WTC11 (cell line): Measurements from ENCODE around the gene CACHD1. TPM values are rescaled to one million over a fixed set of nuclear protein-coding genes. Genes with fewer than 3 reads are reported as not detected.

ENCODE experiments used
- ATAC-seq: fragments of 200-7000 bp; cut with Tn5 transposase; 2 replicates; pipeline ENCODE4 v1.10.0; 2021; ENCODE audit warnings: mild to moderate bottlenecking, moderate library complexity
- CTCF ChIA-PET: fragments of 300-600 bp; sonication (Branson Sonifier 250); formaldehyde crosslinking; loops from one replicate; lab custom pipeline; 2021; ENCODE audit warnings: antibody characterized with exemption; lab: Charles Lee
- POLR2A ChIA-PET: fragments of 350-600 bp; sonication (Branson Sonifier 250); formaldehyde crosslinking; loops from one replicate; lab custom pipeline; 2021; ENCODE audit warnings: antibody characterized with exemption; lab: Charles Lee
- DNase-seq: peaks from one replicate; pipeline ENCODE4 v3.0.0; 2021; ENCODE audit warnings: low spot score
- H3K27ac Mint-ChIP-seq: 2 replicates; pipeline ENCODE4 v1.8.0; 2021; ENCODE audit warnings: mixed read lengths
- H3K27me3 Mint-ChIP-seq: 2 replicates; pipeline ENCODE4 v1.8.0; 2021; ENCODE audit warnings: low read depth, mild to moderate bottlenecking, moderate library complexity, mixed read lengths
- H3K36me3 Mint-ChIP-seq: 2 replicates; pipeline ENCODE4 v1.8.0; 2021; ENCODE audit warnings: mixed read lengths
- H3K4me1 Mint-ChIP-seq: 2 replicates; pipeline ENCODE4 v1.8.0; 2022; ENCODE audit warnings: mixed read lengths
- H3K4me3 Mint-ChIP-seq: 2 replicates; pipeline ENCODE4 v1.8.0; 2021; ENCODE audit warnings: mild to moderate bottlenecking, moderate library complexity, mixed read lengths
- H3K9me3 Mint-ChIP-seq: 2 replicates; pipeline ENCODE4 v1.8.0; 2021; ENCODE audit warnings: mixed read lengths
- AR ChIP-seq: fragments of 250-450 bp; sonication (Bioruptor Pico); IDR thresholded peaks from 2 replicates; pipeline ENCODE4 v1.9.0; 2021; ENCODE audit warnings: mild to moderate bottlenecking
- ARID4B ChIP-seq: sonication (generic); formaldehyde crosslinking; IDR thresholded peaks from 2 replicates; pipeline ENCODE4 v1.8.0; 2023; ENCODE audit warnings: missing genetic modification reagents, mild to moderate bottlenecking, borderline replicate concordance
- ATF6 ChIP-seq: sonication (generic); formaldehyde crosslinking; IDR thresholded peaks from 2 replicates; pipeline ENCODE4 v1.8.1; 2023; ENCODE audit warnings: mild to moderate bottlenecking, missing genetic modification reagents
- CBFB ChIP-seq: sonication (generic); formaldehyde crosslinking; IDR thresholded peaks from 2 replicates; pipeline ENCODE4 v1.8.1; 2022; ENCODE audit warnings: mild to moderate bottlenecking, low read depth, missing genetic modification reagents
- E2F4 ChIP-seq: sonication (generic); formaldehyde crosslinking; IDR thresholded peaks from 2 replicates; pipeline ENCODE4 v1.8.1; 2022; ENCODE audit warnings: low read depth, mild to moderate bottlenecking, moderate library complexity, missing genetic modification reagents, borderline replicate concordance
- EMX1 ChIP-seq: fragments of 250-450 bp; sonication (Bioruptor Pico); IDR thresholded peaks from 2 replicates; pipeline ENCODE4 v1.8.0; 2021; ENCODE audit warnings: mild to moderate bottlenecking
- ERG ChIP-seq: fragments of 250-450 bp; sonication (Bioruptor Pico); IDR thresholded peaks from 2 replicates; pipeline ENCODE4 v1.8.0; 2021; ENCODE audit warnings: mild to moderate bottlenecking
- FOXJ3 ChIP-seq: sonication (generic); formaldehyde crosslinking; IDR thresholded peaks from 2 replicates; pipeline ENCODE4 v1.9.0; 2021; ENCODE audit warnings: missing genetic modification reagents, mild to moderate bottlenecking, borderline replicate concordance
- GRHL2 ChIP-seq: fragments of 250-450 bp; sonication (Bioruptor Pico); IDR thresholded peaks from 2 replicates; pipeline ENCODE4 v1.8.0; 2022; ENCODE audit warnings: mild to moderate bottlenecking, moderate library complexity; ENCODE audit not compliant: insufficient replicate concordance, severe bottlenecking
- HMGA2 ChIP-seq: fragments of 250-450 bp; sonication (Bioruptor Pico); IDR thresholded peaks from 2 replicates; pipeline ENCODE4 v1.4.0; 2021; ENCODE audit warnings: mild to moderate bottlenecking, moderate library complexity
- MAX ChIP-seq: sonication (generic); formaldehyde crosslinking; IDR thresholded peaks from 2 replicates; pipeline ENCODE4 v1.8.0; 2022; ENCODE audit warnings: mild to moderate bottlenecking, missing genetic modification reagents
- MLX ChIP-seq: sonication (generic); formaldehyde crosslinking; IDR thresholded peaks from 2 replicates; pipeline ENCODE4 v1.8.1; 2023; ENCODE audit warnings: mild to moderate bottlenecking, missing genetic modification reagents, moderate library complexity
- OVOL2 ChIP-seq: fragments of 250-450 bp; sonication (Bioruptor Pico); IDR thresholded peaks from 2 replicates; pipeline ENCODE4 v1.9.0; 2021; ENCODE audit warnings: mild to moderate bottlenecking, borderline replicate concordance
- ZBTB21 ChIP-seq: sonication (generic); formaldehyde crosslinking; IDR thresholded peaks from 2 replicates; pipeline ENCODE4 v1.8.1; 2023; ENCODE audit warnings: mild to moderate bottlenecking, missing genetic modification reagents, borderline replicate concordance
- ZNF317 ChIP-seq: sonication (generic); formaldehyde crosslinking; IDR thresholded peaks from 2 replicates; pipeline ENCODE4 v1.8.1; 2023; ENCODE audit warnings: low read depth, mild to moderate bottlenecking, moderate library complexity, missing genetic modification reagents, borderline replicate concordance
- total RNA-seq: library from RNA; stranded (reverse); gene quantifications from 3 replicates; pipeline ENCODE4 v1.2.3, GENCODE V29; 2021

The CACHD1 gene
- total RNA-seq, 1 experiment from 2014 or later: 26.3 TPM

- TF ChIP-seq ATF6 (CRISPR knock-in tag) (no peak), MAX (no peak)
Observed at GRCh38 chr1:64479874-64480273, 9.9 kb downstream of the CACHD1 start (continued).

GRCh38 chr1:64480999-64481772, 11.3 kb downstream of the CACHD1 start:
- no peaks in the 10 kb centered on the region; the same call in 1 of the 2 replicates for H3K36me3 Mint-ChIP-seq
- ATAC-seq: no peak
- TF ChIP-seq ZNF317 (CRISPR knock-in tag) (no peak), HMGA2 (CRISPR knock-in tag) (no peak)
- TF ChIP-seq, all 79 proteins: peak for 0
- CTCF ChIA-PET: interaction anchor here (0.9 kb wide), 1 partner anchor 84 kb away, joined by 4 read pairs; no protein-coding TSS in a partner anchor
- Mint-ChIP-seq H3K27me3 (no peaks in the 10 kb centered on the region), H3K4me3 (no peak overlapping the region), H3K4me1 (peaks cover 67% of the 10 kb centered on the region), H3K27ac (no peak overlapping the region), H3K9me3 (no peaks in the 10 kb centered on the region)
- POLR2A ChIA-PET: no interaction called here
- DNase-seq: no peak

GRCh38 chr1:64482128-64482527, 12.2 kb downstream of the CACHD1 start:
- no peaks in the 10 kb centered on the region for H3K9me3 Mint-ChIP-seq
- peaks cover 65% of the 10 kb centered on the region for H3K4me1 Mint-ChIP-seq

More at GRCh38 chr1:64482128-64482527, 12.2 kb downstream of the CACHD1 start:
- Mint-ChIP-seq H3K4me3 (no peak overlapping the region), H3K27me3 (no peaks in the 10 kb centered on the region), H3K27ac (no peak overlapping the region), H3K36me3 (no peaks in the 10 kb centered on the region; the same call in 1 of the 2 replicates)
- TF ChIP-seq MLX: no peak
- no peak for TF ChIP-seq ERG (CRISPR knock-in tag)
- no peak for TF ChIP-seq CBFB (CRISPR knock-in tag)
- TF ChIP-seq GRHL2 (CRISPR knock-in tag): no peak
- TF ChIP-seq OVOL2: no peak
- no peak for TF ChIP-seq E2F4
- no peak for TF ChIP-seq EMX1 (CRISPR knock-in tag)
- no peak for TF ChIP-seq ZBTB21 (CRISPR knock-in tag)
- TF ChIP-seq FOXJ3 (CRISPR knock-in tag): no peak
- no peak for TF ChIP-seq ARID4B (CRISPR knock-in tag)
- no peak for TF ChIP-seq AR (CRISPR knock-in tag)
- ATAC-seq (no peak), DNase-seq (no peak)
- ChIA-PET POLR2A (no interaction called here), CTCF (no interaction called here)
